NCI-H82 (cell line): ENCODE results near the gene PRM1.
"Not testable (repeated sequence)": the region's sequence is repeated elsewhere in the genome, so short reads cannot be mapped to it uniquely, and the experiment has no call there.

Experiments used
- DNase-seq: peaks from one replicate; lab custom pipeline; 2025; lab: John Stamatoyannopoulos, UW

Gene PRM1

DNA sequence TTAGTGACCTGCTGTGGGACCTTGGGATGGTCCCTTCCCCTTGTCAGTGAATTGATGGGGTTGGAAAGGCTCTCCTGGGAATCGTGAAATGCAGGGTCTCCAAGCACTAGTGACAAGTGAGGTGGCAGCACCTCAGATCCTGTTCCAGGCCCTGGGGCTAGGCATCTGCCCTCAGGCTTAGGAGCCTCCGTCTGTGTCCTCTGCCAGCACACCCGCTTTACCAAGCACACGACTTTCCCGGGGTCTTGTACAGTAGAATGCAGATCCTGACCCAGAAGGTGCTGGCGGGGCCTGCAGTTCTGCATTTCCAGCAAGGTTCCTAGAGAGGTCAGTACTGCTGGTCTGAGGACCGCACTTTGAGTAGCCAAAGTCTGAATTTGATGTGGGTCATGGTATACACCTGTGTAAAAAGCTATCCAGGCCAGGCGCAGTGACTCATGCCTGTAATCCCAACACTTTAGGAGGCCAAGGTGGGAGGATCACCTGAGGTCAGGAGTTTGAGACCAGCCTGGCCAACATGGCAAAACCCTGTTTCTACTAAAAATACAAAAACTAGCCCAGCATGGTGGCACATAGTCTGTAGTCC is 33.3 kb upstream of the PRM1 start:
- DNase-seq = no peak

DNA sequence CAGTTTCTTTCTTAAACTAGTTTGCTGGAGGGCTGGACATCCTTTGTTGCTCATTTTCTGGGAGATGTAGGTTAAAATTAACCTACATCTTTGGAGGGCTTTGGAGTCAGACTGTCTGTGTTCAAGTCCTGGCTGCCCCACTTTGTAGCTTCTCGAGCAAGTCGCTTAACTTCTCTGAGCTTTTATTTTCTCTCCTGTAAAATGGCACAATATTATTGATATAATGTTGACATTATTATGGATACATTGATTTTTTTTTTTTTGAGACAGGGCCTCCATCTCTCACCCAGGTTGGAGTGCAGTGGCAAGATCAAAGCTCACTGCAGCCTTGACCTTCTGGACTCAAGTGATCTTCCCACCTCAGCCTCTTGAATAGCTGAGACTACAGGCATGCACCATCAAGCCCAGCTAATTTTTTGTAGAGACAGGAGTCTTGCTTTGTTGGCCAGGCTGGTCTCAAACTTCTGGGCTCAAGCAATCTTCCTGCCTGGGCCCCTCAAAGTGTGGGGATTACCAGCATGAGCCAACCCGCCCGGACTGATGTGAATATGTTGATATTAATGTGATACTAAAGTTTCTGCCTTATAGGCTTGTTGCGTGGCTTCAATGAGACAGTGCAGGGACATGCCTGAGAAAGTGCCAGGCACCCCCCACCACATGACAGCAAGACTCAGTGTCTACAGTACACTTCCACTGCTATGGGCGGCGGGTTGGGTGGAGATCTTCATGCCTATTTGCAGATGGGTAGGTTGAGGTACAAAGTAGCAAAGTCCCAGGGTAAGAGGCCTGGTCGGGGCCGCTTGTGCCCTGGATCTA is 32.6 kb upstream of the PRM1 start:
- DNase-seq = no peak

DNA sequence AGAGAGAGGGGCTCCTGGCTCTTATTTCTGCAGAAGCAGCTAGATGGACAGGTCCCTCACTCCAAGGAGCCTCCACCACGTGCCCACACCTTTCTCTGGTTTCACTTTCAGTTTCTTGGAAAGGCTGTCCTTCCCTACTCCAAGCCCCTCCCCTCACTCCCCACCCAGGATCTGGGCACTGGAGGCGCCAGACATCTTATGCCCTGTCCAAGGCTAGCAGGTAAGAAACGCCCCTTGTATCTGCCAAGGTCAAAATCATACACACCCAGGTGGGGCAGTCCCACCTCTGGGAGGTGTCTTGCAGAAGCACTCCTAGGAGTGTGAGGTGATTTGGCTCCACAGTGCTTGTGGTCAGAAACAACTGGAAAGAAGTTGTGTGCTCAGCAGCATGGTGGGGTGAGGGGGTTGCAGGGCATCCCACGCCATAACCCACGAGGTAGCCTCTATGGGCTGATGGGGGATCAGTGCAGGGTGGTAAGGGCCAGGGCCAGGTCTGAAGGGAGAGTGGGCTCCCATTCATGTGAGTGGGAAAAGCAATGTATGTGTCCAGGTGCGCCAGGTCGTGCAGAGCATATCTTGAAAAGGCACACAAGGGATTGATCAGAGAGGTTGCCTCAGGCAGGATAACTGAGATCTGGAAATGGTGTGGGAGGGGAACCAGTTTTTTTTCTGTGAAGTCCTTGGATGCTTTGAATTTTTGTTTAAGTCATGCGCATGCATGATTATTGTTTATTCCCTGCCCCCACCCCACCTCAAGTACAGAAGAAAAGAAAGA is 31.8 kb upstream of the PRM1 start:
- no peak for DNase-seq

DNA sequence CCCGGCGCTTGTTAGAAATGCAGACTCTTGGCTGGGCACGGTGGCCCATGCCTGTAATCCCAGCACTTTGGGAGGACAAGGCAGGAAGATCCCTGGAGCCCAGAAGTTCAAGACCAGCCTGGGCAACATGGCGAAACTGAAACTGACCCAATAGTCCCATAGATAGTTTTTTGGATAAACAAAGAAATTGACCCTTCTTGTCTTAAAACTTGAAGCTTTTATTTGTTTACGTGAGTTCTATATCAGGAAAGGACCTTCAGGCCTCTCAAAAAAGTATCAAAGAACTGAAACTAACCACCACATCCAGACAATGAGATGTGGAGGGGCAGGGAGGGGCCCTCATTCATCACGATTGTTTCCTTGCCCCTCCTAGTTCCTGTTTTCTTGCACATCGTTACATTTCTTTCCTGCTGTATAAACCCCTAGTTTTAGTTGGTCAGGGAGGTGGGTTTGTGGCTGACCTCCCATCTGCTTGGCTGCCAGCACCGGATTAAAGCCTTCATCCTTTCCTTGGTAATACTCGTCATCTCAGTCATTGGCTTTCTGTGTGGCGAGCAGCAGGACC is 29.9 kb upstream of the PRM1 start:
- no peak for DNase-seq

DNA sequence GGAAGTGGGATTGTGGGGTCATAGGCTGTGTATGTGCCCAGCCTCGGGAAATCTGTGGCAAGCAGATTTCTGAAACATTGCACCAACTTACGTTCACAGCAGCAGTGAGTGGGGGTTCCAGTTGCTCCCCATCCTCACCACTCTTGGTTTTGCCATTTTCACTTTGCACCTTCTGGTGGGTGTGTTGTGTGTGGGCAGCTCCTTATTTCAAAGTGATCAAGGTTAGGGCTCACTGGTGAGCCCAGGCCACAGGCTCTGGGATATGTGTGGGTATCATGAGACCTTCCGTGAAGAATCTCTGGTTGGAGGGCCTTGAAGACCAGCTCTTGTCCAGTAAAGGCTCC is 29.5 kb upstream of the PRM1 start:
- DNase-seq = no peak

DNA sequence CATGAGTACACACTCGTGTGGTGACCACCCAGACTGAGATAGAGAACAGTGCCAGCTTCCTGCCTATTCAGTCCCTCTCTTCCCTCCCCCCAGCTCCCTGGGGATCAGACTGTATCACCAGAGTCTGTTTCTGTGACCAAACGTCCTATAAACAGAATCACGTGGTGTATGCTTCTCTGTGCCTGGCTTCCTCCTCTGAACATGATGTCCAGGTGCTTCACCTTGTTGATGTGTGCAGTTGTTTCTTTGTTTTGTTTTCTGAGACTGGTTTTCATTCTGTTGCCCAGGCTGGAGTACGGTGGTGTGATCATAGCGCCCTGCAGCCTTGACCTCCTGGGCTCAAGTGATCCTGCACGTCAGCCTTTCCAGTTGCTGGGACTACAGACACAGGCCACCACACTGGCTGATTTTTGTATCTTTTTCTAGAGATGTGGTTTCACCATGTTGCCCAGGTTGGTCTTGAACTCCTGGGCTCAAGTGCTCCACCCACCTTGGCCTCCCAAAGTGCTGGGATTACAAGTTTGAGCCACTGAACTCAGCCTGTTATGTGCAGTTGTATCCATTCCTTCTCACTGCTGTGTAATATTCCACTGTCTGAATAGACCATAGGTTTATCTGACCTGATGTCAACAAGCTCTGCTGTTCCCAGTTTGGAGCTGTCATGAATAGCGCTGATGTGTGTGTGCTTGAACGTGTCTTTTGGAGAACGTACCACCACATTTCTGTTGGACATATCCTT is 28.9 kb upstream of the PRM1 start:
- no peak for DNase-seq

DNA sequence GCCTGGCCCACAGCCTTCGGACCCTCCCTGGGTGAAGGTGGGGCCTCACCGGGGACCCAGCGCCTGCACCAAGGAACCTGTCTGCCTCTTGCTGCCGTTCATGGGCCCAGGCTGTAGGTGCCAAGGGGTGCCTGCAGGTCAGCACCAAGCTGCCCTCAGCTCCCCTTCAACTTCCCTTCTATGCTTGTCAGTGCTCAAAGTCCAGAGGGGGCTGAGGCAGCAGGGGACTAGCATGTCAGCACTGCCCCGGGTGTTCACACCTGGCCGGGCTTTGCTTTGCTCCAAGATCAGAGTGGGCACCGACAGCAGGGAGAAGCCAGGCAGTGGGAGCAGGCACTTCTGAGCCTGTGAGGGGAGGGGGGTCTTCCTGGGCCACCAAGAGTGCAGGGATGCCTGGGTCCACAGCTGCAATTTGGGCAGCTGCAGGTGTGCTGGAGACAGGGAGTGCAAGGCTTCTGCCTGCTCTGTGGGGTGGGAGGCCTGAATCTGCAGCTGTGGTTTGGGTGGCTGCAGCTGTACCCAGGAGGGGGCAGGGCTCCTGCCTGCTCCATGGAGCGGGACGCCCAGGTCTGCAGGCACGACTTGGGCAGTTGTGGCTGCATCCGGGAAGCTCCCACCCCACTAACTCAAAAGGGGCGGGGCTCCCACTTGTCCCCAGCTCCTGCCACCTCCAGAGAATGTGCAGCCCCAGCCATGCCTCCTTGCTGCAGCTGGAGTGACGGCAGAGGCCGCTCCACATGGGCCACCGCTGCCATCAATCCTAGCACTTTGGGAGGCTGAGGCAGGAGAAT is 27.6 kb upstream of the PRM1 start:
- peak; percentile 15 for DNase-seq

DNA sequence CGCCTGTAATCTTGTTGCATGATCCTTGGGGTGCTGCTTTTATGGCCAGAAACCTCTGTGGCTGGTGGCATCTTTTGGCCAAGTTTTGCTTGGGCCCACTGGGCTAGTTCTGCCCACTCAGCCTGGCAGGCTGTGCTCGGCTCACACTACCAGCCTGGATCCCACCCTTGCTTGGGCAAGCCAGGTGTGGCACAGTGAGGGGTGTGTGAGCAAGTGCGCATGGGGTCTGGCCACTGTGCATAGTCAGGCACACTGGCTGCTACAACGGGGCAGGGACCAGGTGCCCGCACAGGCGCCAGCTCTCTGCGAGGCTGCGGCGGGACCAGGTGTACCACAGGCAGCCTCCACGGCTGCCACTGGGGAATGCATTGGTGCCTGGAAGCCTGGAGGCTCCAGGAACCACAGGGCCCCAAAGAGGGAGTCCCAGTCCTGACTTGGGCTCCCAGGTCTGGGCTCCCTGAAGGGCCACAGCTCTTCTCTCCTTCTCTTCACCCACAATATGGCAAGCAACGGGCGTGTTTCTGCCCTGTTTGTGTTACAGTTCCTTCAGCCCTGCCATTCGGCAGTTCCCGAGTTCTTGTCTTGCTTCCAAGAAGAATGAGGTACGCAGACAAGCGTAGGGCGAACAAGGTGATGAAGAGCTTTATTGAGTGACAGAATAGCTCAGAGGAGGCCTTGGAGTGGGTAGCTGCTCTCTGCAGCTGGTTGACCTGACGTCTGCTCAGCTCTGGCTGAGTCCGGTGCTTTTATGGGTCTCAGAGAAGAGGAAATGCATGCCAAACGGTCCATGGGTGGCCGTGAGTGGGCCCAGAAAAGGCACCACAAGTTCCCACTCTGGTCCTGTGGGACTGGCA is 26.7 kb upstream of the PRM1 start:
- DNase-seq = no peak

DNA sequence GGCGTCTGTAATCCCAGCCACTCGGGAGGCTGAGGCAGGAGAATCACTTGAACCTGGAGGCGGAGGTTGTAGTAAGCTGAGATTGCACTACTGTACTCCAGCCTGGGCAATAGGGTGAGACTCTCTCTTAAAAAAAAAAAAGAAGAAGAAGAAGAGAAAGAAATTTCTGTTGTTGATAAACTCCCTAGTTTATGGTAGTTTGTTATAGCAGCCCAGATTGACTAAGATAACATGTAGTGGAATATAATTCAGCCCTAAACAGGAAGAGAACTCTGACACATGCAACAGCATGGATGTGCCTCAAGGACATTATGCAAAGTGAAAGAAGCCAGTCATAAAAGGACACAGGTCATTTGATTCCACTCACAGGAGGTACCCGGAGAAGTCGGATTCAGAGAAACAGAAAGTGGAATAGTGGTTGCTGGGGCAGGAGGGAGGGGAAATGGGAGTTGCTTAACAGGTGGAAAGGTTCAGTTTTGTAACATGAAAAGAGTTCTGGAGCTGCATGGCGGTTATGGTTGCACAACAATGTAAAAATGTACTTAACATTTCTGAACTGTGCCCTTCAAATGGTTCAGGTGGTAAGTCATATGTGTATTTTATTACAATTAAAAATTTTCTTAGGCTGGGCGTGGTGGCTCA is 26.0 kb upstream of the PRM1 start:
- no peak for DNase-seq

DNA sequence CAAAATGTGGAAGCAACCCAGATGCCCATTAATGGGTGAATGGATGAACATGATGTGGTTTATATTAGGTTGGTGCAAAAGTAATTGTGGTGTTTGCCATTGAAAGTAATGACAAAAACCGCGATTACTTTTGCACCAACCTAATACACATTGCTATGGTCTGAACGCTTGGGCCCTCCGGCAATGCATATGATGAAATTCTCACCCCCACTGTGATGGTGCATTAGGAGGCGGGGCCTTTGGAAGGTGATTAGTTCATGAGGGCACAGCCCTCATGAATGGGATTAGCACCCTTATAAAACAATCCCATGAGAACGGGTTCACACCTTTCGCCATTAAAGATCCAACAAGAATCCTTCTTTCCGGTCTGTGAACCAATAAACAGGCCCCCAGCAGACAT is 25.3 kb upstream of the PRM1 start:
- DNase-seq = no peak

DNA sequence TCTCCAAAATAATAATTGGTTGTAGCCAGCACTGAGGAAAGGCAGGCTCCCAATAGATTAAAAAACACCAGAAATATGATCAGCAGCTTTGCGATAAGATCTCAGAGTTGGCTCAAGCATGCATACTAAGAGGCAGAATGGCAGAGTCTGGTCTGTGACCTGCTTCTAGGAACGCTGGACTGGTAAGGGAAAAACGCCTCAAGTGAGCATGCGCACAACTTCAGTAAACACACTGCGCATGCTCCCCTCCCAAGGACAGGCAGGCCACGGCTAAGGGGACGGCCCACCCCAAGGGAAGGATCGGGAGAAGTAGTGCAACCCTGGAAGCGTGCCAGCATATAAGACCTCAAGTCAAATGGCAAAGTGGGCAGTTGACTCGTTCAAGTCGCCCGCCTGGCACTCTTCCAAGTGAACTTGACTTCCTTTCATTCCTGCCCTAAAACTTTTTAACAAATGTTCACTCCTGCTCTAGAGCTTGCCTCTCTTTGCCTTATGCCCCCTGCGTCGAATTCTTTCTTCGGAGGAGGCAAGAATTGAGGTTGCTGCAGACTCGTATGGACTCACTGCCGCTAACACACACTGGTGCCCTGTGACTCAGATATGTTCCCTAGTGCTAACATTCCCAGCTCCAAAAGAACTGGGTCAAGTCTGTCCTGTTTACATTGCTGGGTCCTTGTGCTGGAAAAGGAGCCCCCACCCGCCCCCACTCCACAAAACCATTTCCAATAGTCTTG is 22.4 kb upstream of the PRM1 start:
- DNase-seq = no peak

DNA sequence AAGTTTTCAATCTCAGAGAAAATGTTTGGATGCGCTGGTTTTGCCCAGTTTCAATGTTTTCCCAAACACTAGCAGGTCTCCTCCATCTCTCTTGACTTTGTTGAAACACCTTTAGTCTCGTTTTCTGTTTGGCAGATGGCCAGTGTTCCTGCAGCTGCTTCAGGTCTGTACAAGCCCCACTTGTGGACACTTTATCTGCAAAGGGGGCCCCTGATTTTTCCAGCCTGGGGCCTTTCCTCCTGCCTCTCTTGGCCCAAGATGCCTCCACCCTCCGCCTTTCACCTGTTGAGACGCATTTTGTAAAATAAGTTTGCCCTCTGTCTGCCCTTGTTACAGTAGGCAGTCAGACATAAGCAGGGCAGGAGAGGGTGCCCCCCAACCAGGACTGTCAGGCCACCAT is 21.8 kb upstream of the PRM1 start:
- no peak for DNase-seq

DNA sequence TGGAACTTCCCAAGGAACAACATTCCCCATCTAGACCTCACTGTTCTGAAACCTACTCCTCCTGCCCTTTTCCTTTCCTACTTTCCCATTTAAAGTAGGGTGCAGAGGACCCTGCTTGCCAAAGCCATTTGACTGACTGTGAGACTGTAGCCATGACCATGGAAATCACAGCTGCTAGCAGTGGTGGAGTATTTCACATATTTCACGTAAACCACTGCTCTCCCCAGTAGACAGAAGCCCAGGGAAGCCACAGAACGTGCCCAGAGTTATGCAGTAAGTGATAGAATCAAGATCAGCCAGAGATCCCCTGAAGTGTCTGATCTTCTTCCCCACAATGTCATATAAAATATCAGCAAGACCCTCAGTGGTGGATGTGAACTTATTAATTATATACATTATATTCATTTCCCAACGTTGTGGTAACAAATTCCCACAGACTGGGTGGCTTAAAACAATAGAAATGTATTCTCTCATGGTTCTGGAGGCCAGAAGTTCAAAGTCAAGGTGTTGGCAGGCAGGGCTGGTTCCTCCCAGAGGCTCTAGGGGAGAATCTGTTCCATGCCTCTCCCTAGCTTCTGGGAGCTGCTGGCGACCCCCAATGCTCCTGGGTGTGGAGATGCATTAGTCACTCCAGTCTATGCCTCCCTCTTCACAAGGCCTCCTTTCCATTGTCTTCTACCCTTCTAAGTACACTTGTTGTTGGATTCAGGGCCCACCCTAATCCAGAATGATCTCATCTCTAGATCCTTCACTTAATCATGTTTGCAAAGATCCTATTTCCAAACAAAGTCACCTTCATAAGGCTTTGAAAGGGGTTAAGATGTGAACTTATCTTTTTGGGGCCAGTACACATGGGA is 20.7 kb upstream of the PRM1 start:
- DNase-seq = no peak

DNA sequence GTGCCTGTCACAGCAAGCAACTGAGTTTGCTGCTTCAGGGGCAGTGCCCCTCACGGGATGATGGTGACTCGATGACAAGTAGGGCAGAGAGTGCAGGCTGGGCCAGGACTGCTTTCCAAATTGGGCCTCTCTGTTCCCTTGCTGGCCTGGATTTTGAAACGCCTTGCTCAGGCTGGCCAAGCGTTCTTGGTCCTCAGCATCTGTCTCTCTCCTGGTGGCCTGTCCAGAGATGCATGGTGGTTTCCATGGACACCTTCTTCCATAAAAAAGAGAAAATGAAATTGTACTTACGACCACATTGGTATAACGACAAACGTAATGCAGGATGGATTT is 19.4 kb upstream of the PRM1 start:
- no peak for DNase-seq

DNA sequence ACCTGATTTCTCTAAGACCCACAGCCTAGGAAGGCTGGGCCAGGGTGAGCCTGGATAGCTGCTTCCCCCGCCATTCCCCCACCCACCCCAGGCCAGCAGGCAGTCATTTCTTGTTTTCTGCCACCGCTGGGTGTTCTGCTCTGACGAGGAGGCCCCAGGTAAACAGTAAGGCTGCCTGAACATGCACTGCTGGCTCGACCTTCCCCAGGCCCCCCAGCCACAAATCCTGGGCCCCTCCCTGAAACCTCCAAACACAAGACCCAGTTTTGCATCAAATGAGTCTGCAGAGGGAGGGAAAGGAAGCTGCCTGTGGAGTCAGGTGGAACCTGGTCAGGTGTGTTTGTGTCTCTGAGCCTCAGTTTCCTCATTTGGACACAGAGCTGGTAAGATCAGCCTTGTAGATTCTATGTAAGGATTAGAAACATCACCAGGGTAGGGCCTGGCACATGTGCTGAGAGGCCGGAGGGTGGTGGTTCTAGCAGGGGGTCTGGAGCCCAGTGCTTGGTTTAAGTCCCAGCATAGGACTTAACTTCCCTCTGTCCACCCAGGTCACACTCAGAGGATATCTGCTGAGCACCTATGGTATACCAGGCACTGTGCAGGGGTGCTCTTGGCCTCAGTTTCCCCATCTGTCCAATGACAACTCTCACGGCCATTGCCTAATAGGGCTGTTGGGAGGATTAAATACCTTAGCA is 18.9 kb upstream of the PRM1 start:
- DNase-seq = no peak

DNA sequence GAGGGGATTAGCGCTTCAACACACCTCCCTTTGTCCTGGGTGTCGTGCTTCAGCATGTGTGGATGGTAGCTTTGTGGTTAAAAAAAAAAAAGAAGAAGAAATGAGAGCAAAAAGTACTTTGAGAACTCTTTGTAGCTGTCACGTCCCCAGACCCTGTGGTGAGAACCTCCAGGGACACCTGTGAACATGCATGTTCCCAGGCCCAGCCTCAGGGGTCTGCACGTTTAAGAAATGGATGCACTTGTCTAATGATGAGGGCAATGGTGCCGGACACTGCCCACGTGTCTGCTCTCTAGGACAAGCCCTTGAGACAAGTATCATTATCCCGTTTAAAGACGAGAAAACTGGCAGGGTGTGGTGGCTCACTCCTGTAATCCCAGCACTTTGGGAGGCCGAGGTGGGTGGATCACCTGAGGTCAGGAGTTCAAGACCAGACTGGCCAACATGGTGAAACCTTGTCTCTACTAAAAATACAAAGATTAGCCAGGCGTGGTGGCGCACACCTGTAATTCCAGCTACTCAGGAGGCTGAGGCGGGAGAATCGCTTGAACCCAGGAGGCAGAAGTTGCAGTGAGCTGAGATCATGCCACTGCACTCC is 17.9 kb upstream of the PRM1 start:
- DNase-seq = not testable (repeated sequence)

DNA sequence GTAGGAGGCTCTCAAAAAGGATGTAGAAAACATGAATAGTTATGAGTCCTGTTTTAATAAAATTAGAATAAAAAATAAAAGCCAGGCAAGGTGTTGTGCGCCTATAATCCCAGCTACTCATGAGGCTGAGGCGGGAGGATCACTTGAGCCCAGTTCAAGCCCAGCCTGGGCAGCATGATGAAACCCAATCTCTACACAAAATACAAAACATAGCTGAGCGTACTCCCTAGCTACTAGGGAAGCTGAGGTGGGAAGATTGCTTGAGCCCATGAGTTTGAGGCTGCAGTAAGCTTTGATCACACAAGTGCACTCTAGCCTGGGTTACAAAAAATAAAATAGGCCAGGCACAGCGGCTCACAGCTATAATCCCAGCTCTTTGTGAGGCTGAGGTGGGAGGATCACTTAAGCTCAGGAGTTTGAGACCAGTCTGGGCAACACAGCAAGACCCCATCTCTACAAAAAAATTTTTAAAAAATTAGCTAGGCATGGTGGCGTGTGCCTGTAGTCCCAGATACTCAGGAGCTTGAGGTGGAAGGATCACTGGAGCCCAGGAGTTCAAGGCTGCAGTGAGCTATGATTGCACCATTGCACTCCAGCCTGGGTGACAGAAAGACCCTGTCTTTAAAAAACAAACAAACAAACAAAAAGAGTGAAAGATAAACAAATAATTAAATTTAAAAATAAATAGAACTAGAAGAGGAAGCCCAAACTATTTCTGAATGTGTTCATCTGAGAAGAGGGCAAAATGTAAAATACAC is 17.2 kb upstream of the PRM1 start:
- DNase-seq = no peak
